Glutamatergic neuron (in vitro differentiated cells): ENCODE measurements around the gene ZDHHC13. TPM values are rescaled to one million over a fixed set of nuclear protein-coding genes. Genes with fewer than 3 reads are reported as not detected.

Source experiments
- DNase-seq: peaks from one replicate; pipeline ENCODE4 v3.0.0; 2022
- H3K27ac Mint-ChIP-seq: one replicate; pipeline ENCODE4 v1.8.0; 2020; ENCODE audit warnings: mild to moderate bottlenecking, mixed read lengths, inconsistent platforms; ENCODE audit not compliant: unreplicated experiment
- H3K27me3 Mint-ChIP-seq: one replicate; pipeline ENCODE4 v1.8.0; 2020; ENCODE audit warnings: mild to moderate bottlenecking, moderate library complexity, mixed read lengths, inconsistent platforms; ENCODE audit not compliant: unreplicated experiment
- H3K36me3 Mint-ChIP-seq: one replicate; pipeline ENCODE4 v1.8.0; 2020; ENCODE audit warnings: mild to moderate bottlenecking, mixed read lengths, inconsistent platforms; ENCODE audit not compliant: unreplicated experiment
- H3K4me1 Mint-ChIP-seq: one replicate; pipeline ENCODE4 v1.8.0; 2020; ENCODE audit warnings: mild to moderate bottlenecking, low read depth, mixed read lengths, inconsistent platforms; ENCODE audit not compliant: unreplicated experiment
- H3K4me3 Mint-ChIP-seq: one replicate; pipeline ENCODE4 v1.8.0; 2020; ENCODE audit warnings: mild to moderate bottlenecking, mixed read lengths, inconsistent platforms; ENCODE audit not compliant: unreplicated experiment
- H3K9me3 Mint-ChIP-seq: one replicate; pipeline ENCODE4 v1.8.0; 2020; ENCODE audit warnings: mild to moderate bottlenecking, moderate library complexity, mixed read lengths, inconsistent platforms; ENCODE audit not compliant: unreplicated experiment
- total RNA-seq: library from RNA; stranded (reverse); fragmentation: NEBNext Ultra II Directional; extraction: Animal tissue kit (Norgen Biotek cat#: 25700); gene quantifications from one replicate; pipeline ENCODE4 v1.2.1, GENCODE V29; 2021; ENCODE audit not compliant: unreplicated experiment
- TF ChIP-seq, protein P1 (sequence below): fragments of 200-600 bp; sonication (generic); IDR thresholded peaks from one replicate; pipeline ENCODE4 v1.5.0; 2021; ENCODE audit not compliant: partially characterized antibody, unreplicated experiment

Gene ZDHHC13
- total RNA-seq, 1 donor from 2014 or later, result 21.9 TPM

DNA sequence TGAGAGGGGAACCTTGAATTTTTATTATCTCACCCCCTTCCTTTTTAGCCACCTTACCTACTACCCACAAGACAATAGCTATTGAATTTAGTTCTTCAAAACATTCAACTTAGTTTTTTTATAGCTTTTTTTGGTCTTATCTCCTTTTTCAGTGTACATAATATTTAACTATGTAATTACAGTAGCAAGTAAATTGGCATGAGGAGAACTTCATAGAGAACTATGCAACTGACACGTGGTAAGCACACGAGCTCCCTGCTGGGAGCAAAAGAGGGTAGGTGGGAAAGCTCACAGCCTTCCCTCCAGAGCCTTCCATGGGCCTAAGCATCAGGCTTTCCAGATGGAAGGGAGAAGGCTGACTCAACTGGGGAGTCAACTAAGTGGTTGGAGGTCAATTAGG, 22.1 kb upstream of the ZDHHC13 start:
- no peaks in the 10 kb centered on the region for H3K27me3 Mint-ChIP-seq

DNA sequence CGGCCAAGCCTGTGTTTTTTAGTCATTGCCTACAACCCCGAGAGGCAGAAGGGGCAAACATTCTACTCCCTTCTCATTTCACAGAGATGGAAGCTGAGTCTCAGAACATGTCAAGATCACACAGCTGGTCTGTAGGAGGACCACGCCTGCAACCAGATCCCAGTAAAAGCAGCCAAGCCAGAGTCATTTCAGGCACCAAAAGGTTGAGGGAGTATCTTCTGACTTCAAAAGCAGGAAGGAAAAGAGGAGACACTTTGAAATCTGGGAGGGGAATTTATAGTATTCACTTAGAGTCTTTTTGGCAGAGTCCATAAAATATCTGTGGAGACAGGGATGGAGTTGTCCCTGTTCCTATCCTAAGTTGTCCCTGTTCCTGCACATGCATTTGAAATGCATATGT, 17.9 kb upstream of the ZDHHC13 start:
- Mint-ChIP-seq H3K36me3 (no peaks in the 10 kb centered on the region), H3K4me3 (no peak overlapping the region), H3K4me1 (peaks cover under 1% of the 10 kb centered on the region), H3K9me3 (no peaks in the 10 kb centered on the region), H3K27ac (no peak overlapping the region), H3K27me3 (no peaks in the 10 kb centered on the region)
- TF ChIP-seq, protein P1, sequence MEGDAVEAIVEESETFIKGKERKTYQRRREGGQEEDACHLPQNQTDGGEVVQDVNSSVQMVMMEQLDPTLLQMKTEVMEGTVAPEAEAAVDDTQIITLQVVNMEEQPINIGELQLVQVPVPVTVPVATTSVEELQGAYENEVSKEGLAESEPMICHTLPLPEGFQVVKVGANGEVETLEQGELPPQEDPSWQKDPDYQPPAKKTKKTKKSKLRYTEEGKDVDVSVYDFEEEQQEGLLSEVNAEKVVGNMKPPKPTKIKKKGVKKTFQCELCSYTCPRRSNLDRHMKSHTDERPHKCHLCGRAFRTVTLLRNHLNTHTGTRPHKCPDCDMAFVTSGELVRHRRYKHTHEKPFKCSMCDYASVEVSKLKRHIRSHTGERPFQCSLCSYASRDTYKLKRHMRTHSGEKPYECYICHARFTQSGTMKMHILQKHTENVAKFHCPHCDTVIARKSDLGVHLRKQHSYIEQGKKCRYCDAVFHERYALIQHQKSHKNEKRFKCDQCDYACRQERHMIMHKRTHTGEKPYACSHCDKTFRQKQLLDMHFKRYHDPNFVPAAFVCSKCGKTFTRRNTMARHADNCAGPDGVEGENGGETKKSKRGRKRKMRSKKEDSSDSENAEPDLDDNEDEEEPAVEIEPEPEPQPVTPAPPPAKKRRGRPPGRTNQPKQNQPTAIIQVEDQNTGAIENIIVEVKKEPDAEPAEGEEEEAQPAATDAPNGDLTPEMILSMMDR, result no peak
- DNase-seq, result no peak

More for the DNA sequence above, 22.1 kb upstream of the ZDHHC13 start:
- DNase-seq, result no peak
- H3K4me3 Mint-ChIP-seq, result no peak overlapping the region
- no peaks in the 10 kb centered on the region for H3K36me3 Mint-ChIP-seq
- peaks cover 1% of the 10 kb centered on the region for H3K9me3 Mint-ChIP-seq
- TF ChIP-seq, protein P1, result no peak
- H3K4me1 Mint-ChIP-seq, result peaks cover 3% of the 10 kb centered on the region
- no peak overlapping the region for H3K27ac Mint-ChIP-seq

GRCh38 chr11:19100885-19101284, 16.1 kb upstream of the ZDHHC13 start:
- no peaks in the 10 kb centered on the region for H3K9me3 Mint-ChIP-seq
- H3K4me1 Mint-ChIP-seq, result no peaks in the 10 kb centered on the region
- H3K36me3 Mint-ChIP-seq, result no peaks in the 10 kb centered on the region
- no peak overlapping the region for H3K27ac Mint-ChIP-seq
- TF ChIP-seq, protein P1, result no peak
- H3K27me3 Mint-ChIP-seq, result no peaks in the 10 kb centered on the region
- H3K4me3 Mint-ChIP-seq, result no peak overlapping the region
- DNase-seq, result no peak

DNA sequence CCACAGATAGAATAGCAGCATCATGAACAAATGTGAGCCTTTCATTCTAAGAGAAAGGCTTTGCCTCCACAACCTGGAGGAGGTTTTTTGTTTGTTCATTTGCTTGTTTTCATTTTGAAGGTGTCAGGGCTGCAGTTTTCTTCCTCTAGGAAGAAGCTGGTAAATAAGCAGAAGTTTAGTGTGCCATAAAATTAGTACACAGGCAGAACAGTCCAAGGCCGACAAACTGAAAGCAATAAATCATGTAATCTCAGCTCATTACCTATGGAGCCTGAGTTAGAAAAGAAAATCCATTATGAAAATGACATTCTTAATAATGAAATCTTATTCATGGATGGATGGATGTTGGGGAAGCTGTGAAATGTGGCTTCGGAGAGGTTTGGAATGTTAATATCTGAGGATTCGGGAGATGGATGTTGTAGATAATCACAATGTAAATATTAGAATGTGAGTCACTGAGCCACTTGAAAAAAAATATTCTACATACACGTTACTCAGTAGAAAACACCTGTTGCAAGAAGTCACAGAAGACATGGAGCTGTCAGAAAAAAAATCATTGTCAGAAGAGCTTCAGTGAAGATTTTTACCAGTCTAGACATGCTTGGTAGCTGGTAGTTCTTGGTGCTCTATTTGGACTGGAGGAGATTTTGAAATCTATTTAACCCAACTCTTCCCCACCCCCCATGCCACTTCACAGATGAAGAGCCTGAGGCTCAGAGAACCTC, 15.0 kb upstream of the ZDHHC13 start:
- H3K27ac Mint-ChIP-seq, result no peak overlapping the region
- TF ChIP-seq, protein P1, result no peak
- no peaks in the 10 kb centered on the region for H3K4me1 Mint-ChIP-seq
- no peaks in the 10 kb centered on the region for H3K27me3 Mint-ChIP-seq
- H3K36me3 Mint-ChIP-seq, result no peaks in the 10 kb centered on the region
- no peaks in the 10 kb centered on the region for H3K9me3 Mint-ChIP-seq
- no peak overlapping the region for H3K4me3 Mint-ChIP-seq
- DNase-seq, result no peak

DNA sequence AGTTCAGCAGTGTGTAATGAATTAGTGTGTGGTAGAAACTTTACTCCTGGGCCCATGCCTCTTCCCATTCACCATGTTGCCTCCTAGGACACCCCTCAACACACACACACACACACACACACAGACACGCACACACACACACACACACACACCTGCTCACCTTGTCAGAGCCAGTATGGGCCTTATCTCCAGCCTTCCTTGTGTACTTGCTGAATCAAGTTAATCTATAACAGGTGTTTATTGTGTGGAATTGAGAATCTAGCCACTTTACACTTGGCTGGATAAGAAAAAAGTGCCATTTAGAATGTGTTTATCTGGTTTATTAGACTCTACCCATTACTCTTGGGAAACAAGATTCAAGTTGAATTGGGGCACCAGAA, 14.5 kb upstream of the ZDHHC13 start:
- TF ChIP-seq, protein P1, result no peak
- no peaks in the 10 kb centered on the region for H3K9me3 Mint-ChIP-seq
- no peaks in the 10 kb centered on the region for H3K27me3 Mint-ChIP-seq
- DNase-seq, result no peak
- no peak overlapping the region for H3K4me3 Mint-ChIP-seq
- H3K4me1 Mint-ChIP-seq, result no peaks in the 10 kb centered on the region
- H3K36me3 Mint-ChIP-seq, result no peaks in the 10 kb centered on the region
- no peak overlapping the region for H3K27ac Mint-ChIP-seq
